ENCODE measurements around the gene CACNB4.

DNA sequence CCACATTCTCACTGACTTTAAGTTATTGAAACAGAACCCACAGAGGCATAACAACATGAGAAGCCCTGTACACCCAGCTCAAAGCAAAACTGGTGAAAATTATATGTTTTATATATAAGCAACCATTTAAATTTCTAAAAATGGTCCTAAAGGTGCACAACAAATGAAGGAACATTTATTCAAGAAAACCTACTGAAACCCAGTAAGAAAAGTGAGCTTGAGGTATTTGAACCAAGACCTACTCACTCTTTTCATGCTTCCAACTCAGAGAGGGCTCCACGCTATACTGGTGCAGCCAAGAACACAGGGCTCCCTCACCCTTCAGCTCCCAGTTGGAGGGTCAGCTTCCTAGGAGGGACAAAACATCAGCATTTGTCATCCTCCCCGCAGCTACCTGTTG is 2.1 kb upstream of the CACNB4 start:
- TF ChIP-seq, protein P1, sequence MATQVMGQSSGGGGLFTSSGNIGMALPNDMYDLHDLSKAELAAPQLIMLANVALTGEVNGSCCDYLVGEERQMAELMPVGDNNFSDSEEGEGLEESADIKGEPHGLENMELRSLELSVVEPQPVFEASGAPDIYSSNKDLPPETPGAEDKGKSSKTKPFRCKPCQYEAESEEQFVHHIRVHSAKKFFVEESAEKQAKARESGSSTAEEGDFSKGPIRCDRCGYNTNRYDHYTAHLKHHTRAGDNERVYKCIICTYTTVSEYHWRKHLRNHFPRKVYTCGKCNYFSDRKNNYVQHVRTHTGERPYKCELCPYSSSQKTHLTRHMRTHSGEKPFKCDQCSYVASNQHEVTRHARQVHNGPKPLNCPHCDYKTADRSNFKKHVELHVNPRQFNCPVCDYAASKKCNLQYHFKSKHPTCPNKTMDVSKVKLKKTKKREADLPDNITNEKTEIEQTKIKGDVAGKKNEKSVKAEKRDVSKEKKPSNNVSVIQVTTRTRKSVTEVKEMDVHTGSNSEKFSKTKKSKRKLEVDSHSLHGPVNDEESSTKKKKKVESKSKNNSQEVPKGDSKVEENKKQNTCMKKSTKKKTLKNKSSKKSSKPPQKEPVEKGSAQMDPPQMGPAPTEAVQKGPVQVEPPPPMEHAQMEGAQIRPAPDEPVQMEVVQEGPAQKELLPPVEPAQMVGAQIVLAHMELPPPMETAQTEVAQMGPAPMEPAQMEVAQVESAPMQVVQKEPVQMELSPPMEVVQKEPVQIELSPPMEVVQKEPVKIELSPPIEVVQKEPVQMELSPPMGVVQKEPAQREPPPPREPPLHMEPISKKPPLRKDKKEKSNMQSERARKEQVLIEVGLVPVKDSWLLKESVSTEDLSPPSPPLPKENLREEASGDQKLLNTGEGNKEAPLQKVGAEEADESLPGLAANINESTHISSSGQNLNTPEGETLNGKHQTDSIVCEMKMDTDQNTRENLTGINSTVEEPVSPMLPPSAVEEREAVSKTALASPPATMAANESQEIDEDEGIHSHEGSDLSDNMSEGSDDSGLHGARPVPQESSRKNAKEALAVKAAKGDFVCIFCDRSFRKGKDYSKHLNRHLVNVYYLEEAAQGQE (IDR thresholded peaks at IDR 0.05; ENCODE audit: insufficient read depth in 1 of 2, low read depth in 2 of 2, low read length in 1 of 2) = no peak
- TF ChIP-seq POLR2AphosphoS5 (IDR thresholded peaks at IDR 0.05; ENCODE audit: low read depth, low read length) (no peak), SIN3A (IDR thresholded peaks at IDR 0.05; ENCODE audit: borderline replicate concordance, insufficient read depth, low read depth, low read length) (no peak), TCF7L2 (IDR thresholded peaks at IDR 0.05; ENCODE audit: low read depth, low read length) (no peak)
- TF ChIP-seq, protein P2, sequence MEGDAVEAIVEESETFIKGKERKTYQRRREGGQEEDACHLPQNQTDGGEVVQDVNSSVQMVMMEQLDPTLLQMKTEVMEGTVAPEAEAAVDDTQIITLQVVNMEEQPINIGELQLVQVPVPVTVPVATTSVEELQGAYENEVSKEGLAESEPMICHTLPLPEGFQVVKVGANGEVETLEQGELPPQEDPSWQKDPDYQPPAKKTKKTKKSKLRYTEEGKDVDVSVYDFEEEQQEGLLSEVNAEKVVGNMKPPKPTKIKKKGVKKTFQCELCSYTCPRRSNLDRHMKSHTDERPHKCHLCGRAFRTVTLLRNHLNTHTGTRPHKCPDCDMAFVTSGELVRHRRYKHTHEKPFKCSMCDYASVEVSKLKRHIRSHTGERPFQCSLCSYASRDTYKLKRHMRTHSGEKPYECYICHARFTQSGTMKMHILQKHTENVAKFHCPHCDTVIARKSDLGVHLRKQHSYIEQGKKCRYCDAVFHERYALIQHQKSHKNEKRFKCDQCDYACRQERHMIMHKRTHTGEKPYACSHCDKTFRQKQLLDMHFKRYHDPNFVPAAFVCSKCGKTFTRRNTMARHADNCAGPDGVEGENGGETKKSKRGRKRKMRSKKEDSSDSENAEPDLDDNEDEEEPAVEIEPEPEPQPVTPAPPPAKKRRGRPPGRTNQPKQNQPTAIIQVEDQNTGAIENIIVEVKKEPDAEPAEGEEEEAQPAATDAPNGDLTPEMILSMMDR (IDR thresholded peaks at IDR 0.05) = no peak

All from Panc1 (cell line).